Activated T-helper 9 cell treated with anti-CD3 and anti-CD28 coated beads, Interleukin-2, amount 50 U/mL, for 16 hours (primary cell): Measurements from ENCODE around the gene ARL15.

Experiments used
- DNase-seq: peaks from one replicate; pipeline ENCODE4 v3.0.0-alpha.2; 2020; ENCODE audit warnings: low read depth

ARL15 gene

GRCh38 chr5:54243483-54244080, 66.8 kb downstream of the ARL15 start:
- no peak for DNase-seq

GRCh38 chr5:54242297-54242696, 68.1 kb downstream of the ARL15 start:
- DNase-seq: no peak

- no peak for DNase-seq
These were observed 76.0 kb downstream of the ARL15 start for GRCh38 chr5:54234304-54234933.

GRCh38 chr5:54230936-54231685, 79.3 kb downstream of the ARL15 start:
- DNase-seq: no peak

- DNase-seq: peak; percentile 55
These were observed 81.2 kb downstream of the ARL15 start for GRCh38 chr5:54229041-54229780.

GRCh38 chr5:54227759-54228158, 82.6 kb downstream of the ARL15 start:
- no peak for DNase-seq

GRCh38 chr5:54227109-54227508, 83.3 kb downstream of the ARL15 start:
- no peak for DNase-seq

- no peak for DNase-seq
These were observed 84.2 kb downstream of the ARL15 start for GRCh38 chr5:54226215-54226614.

- no peak for DNase-seq
These were observed 86.1 kb downstream of the ARL15 start for GRCh38 chr5:54224103-54224826.

- DNase-seq: no peak
These were observed 88.0 kb downstream of the ARL15 start for GRCh38 chr5:54222336-54222735.

GRCh38 chr5:54221135-54221534, 89.2 kb downstream of the ARL15 start:
- DNase-seq: no peak

- DNase-seq: no peak
These were observed 89.9 kb downstream of the ARL15 start for GRCh38 chr5:54220230-54221040.

GRCh38 chr5:54217826-54218503, 92.4 kb downstream of the ARL15 start:
- no peak for DNase-seq

- no peak for DNase-seq
These were observed 95.1 kb downstream of the ARL15 start for GRCh38 chr5:54215233-54215736.

GRCh38 chr5:54214722-54215121, 95.7 kb downstream of the ARL15 start:
- no peak for DNase-seq

GRCh38 chr5:54212331-54212730, 98.0 kb downstream of the ARL15 start:
- DNase-seq: no peak

GRCh38 chr5:54211912-54212311, 98.5 kb downstream of the ARL15 start:
- DNase-seq: no peak

- DNase-seq: no peak
These were observed 102.8 kb downstream of the ARL15 start for GRCh38 chr5:54207566-54207965.

- no peak for DNase-seq
These were observed 103.7 kb downstream of the ARL15 start for GRCh38 chr5:54206580-54207229.

- no peak for DNase-seq
These were observed 104.5 kb downstream of the ARL15 start for GRCh38 chr5:54205918-54206317.
